ENCODE results near the gene GYPE.
"Not testable (repeated sequence)": the region's sequence is repeated elsewhere in the genome, so short reads cannot be mapped to it uniquely, and the experiment has no call there.

GYPE gene

DNA sequence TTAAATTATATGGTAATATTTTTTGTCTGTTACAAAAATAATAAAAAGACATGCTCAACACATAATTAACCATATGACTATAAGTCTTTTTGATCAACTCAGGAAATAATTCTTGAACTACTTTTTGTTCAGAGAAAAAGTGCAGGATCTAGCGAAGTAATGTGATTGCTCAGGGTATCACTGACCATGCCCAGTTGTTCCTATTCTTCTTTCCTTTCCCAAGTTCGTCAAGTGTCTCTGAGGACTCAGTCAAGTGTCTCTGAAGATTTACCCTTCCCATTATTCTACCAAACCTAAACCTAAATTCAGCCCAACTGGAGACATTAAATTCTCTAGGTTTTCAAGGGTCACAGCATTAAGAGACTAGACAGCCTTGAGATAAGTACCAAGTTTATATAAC, 5.5 kb upstream of the GYPE start:
- H3K9me3 ChIP-seq; H3K4me3 ChIP-seq (ENCODE audit: low read depth in 1 of 2, low read length in 1 of 2); H3K4me1 ChIP-seq (ENCODE audit: control insufficient read depth in 1 of 2, insufficient read depth in 1 of 2, low read depth in 1 of 2, low read length in 1 of 2); H3K27ac ChIP-seq; H3K36me3 ChIP-seq: not testable (repeated sequence)
- peaks cover 48% of the 10 kb centered on the region for H3K27me3 ChIP-seq

GRCh38 chr4:143907811-143908210, 2.5 kb upstream of the GYPE start:
- H3K36me3 ChIP-seq; H3K4me1 ChIP-seq (ENCODE audit: control insufficient read depth in 1 of 2, insufficient read depth in 1 of 2, low read depth in 1 of 2, low read length in 1 of 2); H3K9me3 ChIP-seq; H3K27ac ChIP-seq; H3K4me3 ChIP-seq (ENCODE audit: low read depth in 1 of 2, low read length in 1 of 2): not testable (repeated sequence)
- H3K27me3 ChIP-seq: peaks cover 39% of the 10 kb centered on the region

GRCh38 chr4:143904431-143904830, 928 bp downstream of the GYPE start:
- H3K27me3 ChIP-seq; H3K4me3 ChIP-seq (ENCODE audit: low read depth in 1 of 2, low read length in 1 of 2); H3K9me3 ChIP-seq; H3K4me1 ChIP-seq (ENCODE audit: control insufficient read depth in 1 of 2, insufficient read depth in 1 of 2, low read depth in 1 of 2, low read length in 1 of 2); H3K27ac ChIP-seq; H3K36me3 ChIP-seq: not testable (repeated sequence)

DNA sequence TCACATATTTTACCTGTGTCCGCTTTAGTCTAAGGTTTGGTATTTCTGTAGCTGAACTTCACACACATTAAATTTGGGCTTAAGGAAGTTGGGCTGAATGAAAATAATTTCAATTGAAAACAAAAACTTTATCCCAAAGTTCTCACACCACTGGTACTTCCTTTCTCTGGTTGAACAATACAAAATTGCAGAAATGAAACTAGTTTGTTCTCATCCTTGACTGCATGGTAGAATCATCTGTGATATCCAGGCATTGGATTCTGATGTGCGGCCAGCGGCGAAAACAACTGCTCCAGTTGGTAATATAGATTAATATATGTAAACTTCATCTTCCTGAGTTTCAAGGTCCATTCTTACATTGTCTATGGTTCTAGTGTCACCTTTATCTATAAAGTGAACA, 15.0 kb downstream of the GYPE start:
- not testable (repeated sequence) for H3K27ac ChIP-seq; H3K27me3 ChIP-seq; H3K4me3 ChIP-seq (ENCODE audit: low read depth in 1 of 2, low read length in 1 of 2)

DNA sequence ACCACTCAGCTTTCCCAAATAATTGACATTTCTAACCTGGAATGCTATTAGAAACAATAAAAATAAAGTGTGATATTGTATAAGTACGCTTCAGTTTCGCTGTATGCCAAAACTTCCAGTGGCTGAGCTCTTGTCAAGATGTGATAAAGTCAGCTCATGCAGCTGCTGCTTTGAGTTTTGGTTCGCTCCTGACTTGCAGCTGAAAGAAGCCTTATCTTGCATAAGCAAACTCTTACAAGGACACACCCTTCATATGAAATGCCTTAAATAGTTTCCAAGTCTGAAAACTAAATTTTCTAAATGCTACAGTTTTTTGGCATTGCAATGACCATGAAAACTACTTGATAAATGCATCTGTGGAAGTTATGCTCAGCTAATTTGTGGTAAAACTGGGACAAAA, 17.2 kb downstream of the GYPE start:
- not testable (repeated sequence) for H3K9me3 ChIP-seq; H3K27ac ChIP-seq; H3K4me3 ChIP-seq (ENCODE audit: low read depth in 1 of 2, low read length in 1 of 2); H3K36me3 ChIP-seq; H3K27me3 ChIP-seq; H3K4me1 ChIP-seq (ENCODE audit: control insufficient read depth in 1 of 2, insufficient read depth in 1 of 2, low read depth in 1 of 2, low read length in 1 of 2)

More for the DNA sequence above, 15.0 kb downstream of the GYPE start:
- not testable (repeated sequence) for H3K9me3 ChIP-seq; H3K4me1 ChIP-seq (ENCODE audit: control insufficient read depth in 1 of 2, insufficient read depth in 1 of 2, low read depth in 1 of 2, low read length in 1 of 2); H3K36me3 ChIP-seq

DNA sequence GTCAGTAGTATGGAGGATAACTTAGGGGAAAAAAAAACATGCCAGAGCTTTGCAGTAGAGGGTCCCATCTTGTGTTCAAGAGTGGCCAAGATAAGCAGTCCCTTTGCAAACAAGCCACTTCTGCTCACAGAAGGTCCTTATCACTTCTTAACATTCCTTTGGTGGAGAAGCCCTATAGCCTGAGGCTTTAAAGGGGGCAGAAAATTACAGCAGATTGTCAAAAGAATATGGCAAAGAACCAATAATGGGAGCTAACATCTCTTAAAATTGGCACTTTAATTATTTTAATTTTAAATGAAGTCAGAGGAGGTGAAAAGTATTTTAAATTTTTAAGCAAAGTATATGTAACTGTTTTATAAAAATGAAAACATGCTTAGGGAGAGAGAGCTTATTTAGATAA, 20.4 kb downstream of the GYPE start:
- not testable (repeated sequence) for H3K27me3 ChIP-seq; H3K9me3 ChIP-seq; H3K27ac ChIP-seq; H3K4me1 ChIP-seq (ENCODE audit: control insufficient read depth in 1 of 2, insufficient read depth in 1 of 2, low read depth in 1 of 2, low read length in 1 of 2); H3K36me3 ChIP-seq; H3K4me3 ChIP-seq (ENCODE audit: low read depth in 1 of 2, low read length in 1 of 2)

- Histone ChIP-seq H3K4me1 (ENCODE audit: control insufficient read depth in 1 of 2, insufficient read depth in 1 of 2, low read depth in 1 of 2, low read length in 1 of 2) (no peaks in the 10 kb centered on the region), H3K9me3 (no peaks in the 10 kb centered on the region), H3K4me3 (ENCODE audit: low read depth in 1 of 2, low read length in 1 of 2) (no peak overlapping the region), H3K36me3 (no peaks in the 10 kb centered on the region), H3K27me3 (no peaks in the 10 kb centered on the region), H3K27ac (no peak overlapping the region)
- TF ChIP-seq, protein P1, sequence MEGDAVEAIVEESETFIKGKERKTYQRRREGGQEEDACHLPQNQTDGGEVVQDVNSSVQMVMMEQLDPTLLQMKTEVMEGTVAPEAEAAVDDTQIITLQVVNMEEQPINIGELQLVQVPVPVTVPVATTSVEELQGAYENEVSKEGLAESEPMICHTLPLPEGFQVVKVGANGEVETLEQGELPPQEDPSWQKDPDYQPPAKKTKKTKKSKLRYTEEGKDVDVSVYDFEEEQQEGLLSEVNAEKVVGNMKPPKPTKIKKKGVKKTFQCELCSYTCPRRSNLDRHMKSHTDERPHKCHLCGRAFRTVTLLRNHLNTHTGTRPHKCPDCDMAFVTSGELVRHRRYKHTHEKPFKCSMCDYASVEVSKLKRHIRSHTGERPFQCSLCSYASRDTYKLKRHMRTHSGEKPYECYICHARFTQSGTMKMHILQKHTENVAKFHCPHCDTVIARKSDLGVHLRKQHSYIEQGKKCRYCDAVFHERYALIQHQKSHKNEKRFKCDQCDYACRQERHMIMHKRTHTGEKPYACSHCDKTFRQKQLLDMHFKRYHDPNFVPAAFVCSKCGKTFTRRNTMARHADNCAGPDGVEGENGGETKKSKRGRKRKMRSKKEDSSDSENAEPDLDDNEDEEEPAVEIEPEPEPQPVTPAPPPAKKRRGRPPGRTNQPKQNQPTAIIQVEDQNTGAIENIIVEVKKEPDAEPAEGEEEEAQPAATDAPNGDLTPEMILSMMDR (IDR thresholded peaks at IDR 0.05): no peak
These were observed 21.8 kb downstream of the GYPE start for GRCh38 chr4:143883529-143883928.

DNA sequence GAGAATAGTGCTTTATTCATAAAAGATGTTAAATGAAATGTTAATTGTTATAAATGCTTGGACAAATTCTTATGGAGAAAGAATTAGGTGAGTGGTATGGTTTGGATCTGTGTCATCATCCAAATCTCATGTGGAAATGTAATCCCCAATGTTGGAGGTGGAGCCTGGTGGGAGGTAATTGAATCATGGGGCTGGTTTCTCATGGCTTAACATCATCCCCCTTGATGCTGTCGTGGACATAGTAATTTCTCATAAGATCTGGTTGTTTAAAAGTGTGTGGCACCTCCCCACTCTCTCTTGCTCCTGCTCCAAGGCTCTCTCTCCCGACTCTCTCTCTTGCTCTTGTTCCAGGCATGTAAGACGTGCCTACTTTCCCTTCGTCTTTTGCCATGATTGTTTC, 22.5 kb downstream of the GYPE start:
- H3K36me3 ChIP-seq: no peaks in the 10 kb centered on the region
- no peak overlapping the region for H3K27ac ChIP-seq
- no peak overlapping the region for H3K4me3 ChIP-seq (ENCODE audit: low read depth in 1 of 2, low read length in 1 of 2)
- TF ChIP-seq, protein P1 (IDR thresholded peaks at IDR 0.05): no peak
- no peaks in the 10 kb centered on the region for H3K9me3 ChIP-seq
- H3K4me1 ChIP-seq (ENCODE audit: control insufficient read depth in 1 of 2, insufficient read depth in 1 of 2, low read depth in 1 of 2, low read length in 1 of 2): no peaks in the 10 kb centered on the region
- no peaks in the 10 kb centered on the region for H3K27me3 ChIP-seq

- H3K4me1 ChIP-seq (ENCODE audit: control insufficient read depth in 1 of 2, insufficient read depth in 1 of 2, low read depth in 1 of 2, low read length in 1 of 2); H3K4me3 ChIP-seq (ENCODE audit: low read depth in 1 of 2, low read length in 1 of 2); H3K9me3 ChIP-seq; H3K27me3 ChIP-seq; H3K27ac ChIP-seq; H3K36me3 ChIP-seq: not testable (repeated sequence)
These were observed 25.8 kb downstream of the GYPE start for GRCh38 chr4:143879561-143879960.

DNA sequence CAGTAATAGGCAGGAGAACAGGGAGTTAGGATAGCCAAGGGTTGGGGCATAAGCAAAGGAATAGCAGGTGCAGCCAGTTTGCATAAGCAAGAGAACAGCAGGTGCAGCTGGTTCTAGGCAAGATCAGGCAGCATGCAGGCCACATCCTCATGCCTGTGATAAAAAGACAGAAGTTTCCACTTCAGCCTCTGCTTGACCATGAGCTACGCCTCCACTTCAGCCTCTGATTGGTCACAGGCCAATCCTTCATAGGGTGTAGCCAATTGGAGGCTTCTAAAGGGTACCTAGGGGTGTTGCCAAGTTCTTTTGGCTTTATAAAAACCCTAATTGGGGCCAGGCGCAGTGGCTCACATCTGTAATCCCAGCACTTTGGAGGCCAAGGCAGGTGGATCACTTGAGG, 30.0 kb downstream of the GYPE start:
- H3K27ac ChIP-seq; H3K36me3 ChIP-seq; H3K4me1 ChIP-seq (ENCODE audit: control insufficient read depth in 1 of 2, insufficient read depth in 1 of 2, low read depth in 1 of 2, low read length in 1 of 2); H3K4me3 ChIP-seq (ENCODE audit: low read depth in 1 of 2, low read length in 1 of 2); H3K27me3 ChIP-seq; H3K9me3 ChIP-seq: not testable (repeated sequence)

DNA sequence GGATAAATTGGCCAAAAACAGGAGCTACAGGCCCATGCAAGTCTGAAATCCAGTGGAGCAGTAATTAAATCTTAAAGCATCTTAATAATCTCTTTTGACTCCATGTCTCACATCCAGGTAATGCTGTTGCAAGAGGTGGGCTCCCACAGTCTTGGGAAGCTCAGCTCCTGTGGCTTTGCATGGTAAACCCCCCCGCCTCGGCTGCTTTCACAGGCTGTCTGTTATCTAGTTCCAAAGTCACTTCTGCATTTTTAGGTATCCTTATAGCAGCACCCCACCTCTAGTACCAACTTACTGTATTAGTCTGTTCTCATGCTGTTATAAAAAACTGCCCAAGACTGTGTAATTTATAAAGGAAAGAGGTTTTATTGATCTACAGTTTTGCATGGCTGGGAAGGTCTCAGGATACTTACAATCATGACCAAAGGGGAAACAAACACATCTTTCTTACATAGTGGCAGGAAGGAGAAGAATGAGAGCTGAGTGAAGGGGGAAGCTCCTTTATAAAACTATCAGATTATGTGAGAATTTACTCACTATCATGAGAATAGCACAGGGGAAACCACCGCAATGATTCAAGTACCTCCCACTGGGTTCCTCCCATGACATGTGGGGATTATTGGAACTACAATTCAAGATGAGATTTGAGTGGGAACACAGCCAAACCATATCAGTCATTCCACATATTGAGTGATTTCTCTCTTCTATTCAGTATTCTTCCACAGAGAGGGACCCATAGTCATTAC, 34.7 kb downstream of the GYPE start:
- not testable (repeated sequence) for H3K27ac ChIP-seq; H3K9me3 ChIP-seq; H3K36me3 ChIP-seq; H3K4me1 ChIP-seq (ENCODE audit: control insufficient read depth in 1 of 2, insufficient read depth in 1 of 2, low read depth in 1 of 2, low read length in 1 of 2); H3K27me3 ChIP-seq; H3K4me3 ChIP-seq (ENCODE audit: low read depth in 1 of 2, low read length in 1 of 2)

DNA sequence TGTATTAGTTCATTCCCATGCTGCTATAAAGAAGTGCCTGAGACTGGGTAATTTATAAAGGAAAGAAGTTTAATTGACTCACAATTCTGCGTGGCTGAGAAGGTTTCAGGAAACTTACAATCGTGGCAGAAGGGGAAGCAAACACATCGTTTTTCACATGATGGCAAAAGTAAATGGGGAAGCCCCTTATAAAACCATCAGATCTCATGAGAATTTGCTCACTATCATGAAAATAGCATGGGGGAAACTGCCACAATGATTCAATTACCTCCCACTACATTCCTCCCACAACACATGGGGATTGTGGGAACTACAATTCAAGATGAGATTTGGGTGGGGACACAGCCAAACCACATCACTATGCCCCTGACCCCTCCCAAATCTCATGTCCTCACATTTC, 35.4 kb downstream of the GYPE start:
- not testable (repeated sequence) for H3K9me3 ChIP-seq; H3K36me3 ChIP-seq; H3K27me3 ChIP-seq; H3K4me1 ChIP-seq (ENCODE audit: control insufficient read depth in 1 of 2, insufficient read depth in 1 of 2, low read depth in 1 of 2, low read length in 1 of 2); H3K4me3 ChIP-seq (ENCODE audit: low read depth in 1 of 2, low read length in 1 of 2); H3K27ac ChIP-seq

Measured in neutrophil (primary cell).